ENCODE results near the gene PPP2R2B.

- TF ChIP-seq CTCF (IDR thresholded peaks at IDR 0.05): no peak
- no peak for TF ChIP-seq JUNB (IDR thresholded peaks at IDR 0.05)
- no peak for TF ChIP-seq GATA3 (IDR thresholded peaks at IDR 0.05; ENCODE audit: borderline replicate concordance)
- TF ChIP-seq RNF2 (IDR thresholded peaks at IDR 0.05; ENCODE audit: borderline replicate concordance, low read depth): no peak
- no peak for TF ChIP-seq SREBF2 (IDR thresholded peaks at IDR 0.05)
- no peak for TF ChIP-seq RAD21 (conservative IDR thresholded peaks at IDR 0.05 in 1 of 2, IDR thresholded peaks at IDR 0.05 in 1 of 2)
- no peak for TF ChIP-seq MYC (IDR thresholded peaks at IDR 0.05; ENCODE audit: borderline replicate concordance, low read length)
- TF ChIP-seq EP300 (IDR thresholded peaks at IDR 0.05): no peak
These were observed 18.2 kb downstream of the PPP2R2B start for GRCh38 chr5:146860213-146860893.
